TTC549 (cell line): ENCODE results near the gene MEX3C.

Experiments
- FAIRE-seq: peaks from 2 replicates; lab custom pipeline; 2012; peaks lifted over from hg19 to GRCh38; lab: Jason Lieb, UNC

The MEX3C gene

GRCh38 chr18:51191128-51191717 is 6.3 kb downstream of the MEX3C start:
- no peak for FAIRE-seq

- no peak for FAIRE-seq
Measured at GRCh38 chr18:51190000-51190399, 7.5 kb downstream of the MEX3C start.

DNA sequence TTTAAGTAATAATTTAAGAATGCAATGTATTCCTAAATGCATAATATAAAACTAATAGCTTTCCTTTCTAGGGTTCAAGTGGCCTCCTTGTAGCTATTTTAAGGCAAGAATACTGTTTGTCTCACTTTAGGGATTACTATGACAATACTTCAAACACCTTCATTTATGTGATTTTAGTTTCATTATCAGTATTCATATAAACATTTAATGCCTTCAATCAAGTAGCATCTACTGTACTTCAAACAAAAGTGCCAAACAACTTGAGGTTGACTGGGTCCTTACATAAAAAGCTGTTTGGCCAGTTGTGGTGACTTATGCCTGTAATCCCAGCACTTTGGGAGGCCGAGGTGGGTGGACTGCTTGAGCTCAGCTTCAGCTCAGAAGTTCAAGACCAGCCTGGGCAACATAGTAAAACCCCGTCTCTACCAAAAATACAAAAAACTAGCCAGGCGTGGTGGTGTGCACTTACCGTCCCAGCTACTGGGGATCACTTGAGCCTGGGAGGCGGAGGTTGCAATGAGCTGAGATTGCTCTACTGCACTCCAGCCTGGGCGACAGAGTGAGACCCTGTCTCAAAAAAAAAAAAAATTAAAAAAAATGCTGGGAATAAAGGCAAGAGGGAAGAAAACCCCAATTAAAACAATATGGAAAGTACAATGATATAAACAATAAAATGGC is 9.3 kb downstream of the MEX3C start:
- FAIRE-seq: no peak

- FAIRE-seq: no peak
Measured at GRCh38 chr18:51185075-51185474, 12.4 kb downstream of the MEX3C start.

GRCh38 chr18:51184091-51184457 is 13.4 kb downstream of the MEX3C start:
- FAIRE-seq: no peak

- no peak for FAIRE-seq
Measured at GRCh38 chr18:51183372-51184090, 13.9 kb downstream of the MEX3C start.

GRCh38 chr18:51182824-51183223 is 14.7 kb downstream of the MEX3C start:
- FAIRE-seq: no peak

- no peak for FAIRE-seq
Measured at GRCh38 chr18:51171625-51172259, 25.7 kb downstream of the MEX3C start.

DNA sequence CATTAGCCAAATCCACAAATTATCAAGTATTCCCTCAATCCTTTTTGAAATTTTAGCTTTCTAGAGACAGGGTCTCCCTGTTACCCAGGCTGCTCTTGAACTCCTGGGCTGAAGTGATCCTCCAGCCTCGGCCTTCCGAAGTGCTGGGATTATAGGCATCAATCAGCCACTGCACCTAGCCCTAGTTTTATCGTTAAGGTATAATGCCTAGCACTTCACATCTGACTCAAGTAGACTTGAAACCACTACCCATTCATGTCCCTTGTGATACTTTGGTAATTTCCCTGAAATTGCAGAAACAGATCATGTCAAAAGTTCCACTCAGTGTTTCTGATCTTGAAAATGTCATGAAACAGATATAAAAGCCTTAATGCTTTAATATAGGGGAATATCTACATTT is 26.3 kb downstream of the MEX3C start:
- no peak for FAIRE-seq

- FAIRE-seq: no peak
Measured at GRCh38 chr18:51170664-51171063, 26.8 kb downstream of the MEX3C start.

DNA sequence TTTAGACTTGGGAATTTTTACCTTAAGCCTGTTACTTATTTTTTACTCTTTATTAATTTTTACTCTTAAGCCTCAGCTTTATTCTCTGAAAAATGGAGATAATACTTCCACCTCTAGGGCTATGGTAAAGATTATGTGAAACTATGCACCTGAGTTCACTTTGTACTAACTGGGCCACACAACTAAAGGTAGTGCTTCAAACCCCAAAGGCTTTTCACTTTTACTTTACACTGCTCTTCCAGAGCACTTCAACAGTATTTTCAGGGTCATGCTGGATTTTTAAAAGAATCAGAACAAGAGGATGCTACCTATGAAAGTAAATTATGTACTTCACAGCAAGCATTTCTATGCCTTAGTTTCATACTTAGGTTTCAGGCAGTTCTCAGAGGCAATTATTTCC is 27.8 kb downstream of the MEX3C start:
- FAIRE-seq: no peak

DNA sequence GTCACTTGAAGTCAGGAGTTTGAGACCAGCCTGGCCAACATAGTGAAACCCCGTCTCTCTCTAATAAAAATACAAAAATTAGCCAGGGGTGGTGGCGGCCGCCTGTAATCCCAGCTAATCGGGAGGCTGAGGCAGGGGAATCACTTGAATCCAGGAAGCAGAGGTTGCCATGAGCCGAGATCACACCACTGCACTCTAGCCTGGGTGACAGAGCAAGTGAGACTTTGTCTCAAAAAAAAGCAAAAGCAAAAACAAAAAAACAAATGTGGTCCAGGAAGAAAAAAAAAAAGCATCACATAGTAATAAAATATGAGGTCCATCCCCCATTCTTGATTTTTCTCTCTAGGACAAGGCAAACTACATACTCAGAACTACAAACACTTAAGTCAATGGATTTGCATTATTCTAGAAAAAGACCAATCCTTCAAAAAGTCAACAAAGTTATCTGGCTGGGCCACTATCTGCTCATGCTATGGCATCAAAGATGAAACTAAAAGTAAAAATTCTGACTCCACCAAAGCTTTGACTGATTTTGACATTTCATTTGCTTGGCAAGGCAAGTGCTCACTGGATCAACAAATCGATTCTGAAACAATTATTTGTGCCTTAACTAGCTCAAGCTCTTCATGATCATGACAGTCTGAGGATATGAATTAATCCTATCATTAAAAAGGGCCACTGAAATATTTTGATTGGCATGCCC is 28.4 kb downstream of the MEX3C start:
- no peak for FAIRE-seq

GRCh38 chr18:51168026-51168742 is 29.3 kb downstream of the MEX3C start:
- FAIRE-seq: no peak

DNA sequence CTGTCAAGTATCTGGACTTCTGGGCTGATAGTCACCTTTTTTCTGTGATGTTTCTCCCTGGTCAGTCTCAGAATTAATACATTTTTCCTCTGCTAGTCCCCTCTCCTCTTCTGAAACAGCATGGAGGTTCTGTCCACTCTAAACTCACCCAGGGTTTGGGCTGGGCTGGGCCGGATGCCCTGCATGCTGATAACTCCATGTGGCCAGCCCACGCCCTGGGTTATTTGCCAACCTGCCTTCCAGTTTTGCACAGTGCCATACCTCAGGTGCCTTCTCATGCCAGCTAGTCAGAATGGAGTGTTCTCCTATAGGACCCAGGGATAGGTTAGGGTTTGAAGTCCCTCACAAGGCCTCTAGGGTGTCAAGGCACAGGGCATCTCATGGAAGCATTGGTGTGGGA is 32.2 kb downstream of the MEX3C start:
- FAIRE-seq: no peak

DNA sequence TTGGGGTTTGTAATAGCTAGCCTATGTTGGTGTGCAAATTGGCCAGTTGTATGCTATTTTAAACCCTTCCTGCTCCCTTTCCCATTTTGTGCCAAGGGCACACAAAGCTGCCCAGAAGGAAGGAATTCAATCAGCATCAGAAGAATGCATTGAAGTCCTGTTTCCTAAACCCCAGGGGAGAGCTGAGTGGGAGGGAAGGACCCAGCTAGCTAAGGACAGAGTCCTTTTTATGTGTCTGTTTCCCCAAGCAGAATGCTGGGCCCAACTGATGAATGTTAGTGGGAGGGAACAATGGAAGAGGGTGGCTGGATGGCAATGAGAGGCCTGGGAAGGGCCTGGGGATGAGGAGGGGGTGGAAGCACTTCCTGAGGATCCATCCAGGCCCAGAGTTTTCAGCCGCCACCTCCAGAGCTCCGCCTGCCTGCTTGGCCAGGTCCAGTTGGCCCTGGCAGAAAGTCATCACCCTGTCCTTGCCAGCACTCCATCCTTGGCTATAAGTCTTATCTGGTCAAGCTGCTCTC is 32.7 kb downstream of the MEX3C start:
- no peak for FAIRE-seq

- no peak for FAIRE-seq
Measured at GRCh38 chr18:51164342-51164741, 33.1 kb downstream of the MEX3C start.

GRCh38 chr18:51163543-51163942 is 33.9 kb downstream of the MEX3C start:
- no peak for FAIRE-seq

DNA sequence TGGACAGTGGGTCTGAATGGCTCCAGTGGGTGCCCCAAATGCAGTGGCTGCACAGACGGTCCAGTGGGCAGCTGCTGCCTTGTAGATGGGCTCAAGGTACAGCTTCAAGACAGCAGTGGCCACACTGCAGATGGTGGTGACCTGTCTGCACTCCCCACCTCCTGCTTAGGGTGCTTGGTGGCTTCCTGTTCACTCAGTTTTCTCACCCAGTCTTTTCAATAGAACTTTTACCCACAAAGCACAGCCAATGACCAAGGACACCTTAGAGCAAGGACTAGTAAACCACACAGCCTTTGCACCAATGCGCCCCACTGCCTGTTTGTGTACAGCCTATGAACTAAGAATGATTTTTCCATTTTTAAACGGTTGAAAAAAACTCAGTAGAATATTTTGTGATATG is 34.9 kb downstream of the MEX3C start:
- no peak for FAIRE-seq

DNA sequence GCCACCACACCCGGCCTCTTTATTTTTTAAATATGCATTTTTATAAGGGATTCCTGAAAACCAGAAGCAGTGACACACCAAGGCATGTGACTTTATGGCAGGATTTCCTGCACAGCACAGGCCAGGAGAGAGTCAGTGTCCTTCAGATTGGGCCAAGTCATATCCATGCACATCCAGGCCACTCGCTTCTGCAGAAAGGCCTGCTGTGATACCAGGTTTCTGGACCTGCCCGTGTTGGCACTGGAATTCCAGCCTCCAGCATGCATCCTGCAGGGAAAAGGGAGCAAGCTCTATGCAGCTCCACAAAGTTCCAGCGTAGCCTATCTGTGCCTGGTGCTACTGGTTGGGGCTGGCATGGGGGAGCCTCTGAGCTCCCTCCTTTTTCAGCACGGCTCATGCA is 36.8 kb downstream of the MEX3C start:
- FAIRE-seq: no peak

- FAIRE-seq: no peak
Measured at GRCh38 chr18:51157215-51157614, 40.3 kb downstream of the MEX3C start.

DNA sequence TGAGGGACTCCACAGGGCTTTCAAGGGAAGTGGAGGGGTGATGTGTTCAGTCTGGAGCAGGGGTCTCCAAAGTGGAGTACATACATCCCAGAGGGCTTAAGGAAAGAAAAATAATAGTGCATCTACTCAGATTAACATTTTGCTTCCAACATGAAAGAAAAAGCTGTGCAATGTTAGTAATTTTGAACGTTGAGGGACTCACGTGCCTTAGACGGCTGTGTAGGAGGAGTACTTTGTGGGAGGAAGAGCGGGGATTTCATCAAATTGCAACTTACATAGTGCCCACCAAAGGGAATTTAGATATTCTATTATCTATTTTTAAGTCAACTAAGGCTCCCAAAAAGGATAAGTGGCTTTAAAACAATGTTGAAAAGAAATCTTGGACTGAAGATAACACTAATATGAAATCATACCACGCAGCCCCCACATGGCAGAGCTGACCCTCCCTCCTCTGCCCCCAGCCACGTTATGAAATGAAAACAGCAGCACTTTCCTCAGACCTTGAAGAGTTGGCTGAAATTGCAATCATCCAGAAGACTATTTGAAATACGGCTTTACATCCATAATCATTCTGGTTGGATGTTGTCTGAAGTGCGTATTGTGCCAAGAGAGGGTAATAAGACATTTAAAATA is 42.9 kb downstream of the MEX3C start:
- no peak for FAIRE-seq
